Measurements from ENCODE around the gene OR51G2.
"Not testable (repeated sequence)": the region's sequence is repeated elsewhere in the genome, so short reads cannot be mapped to it uniquely, and the experiment has no call there.

OR51G2 gene

GRCh38 chr11:4919250-4919649 lies at the start of gene OR51G2:
Gene OR51G2 (minus strand): TSS chr11:4919350. CDS start chr11:4915663, 3,687 bp downstream.
- no peak within 1 kb of the TSS for H3K9ac ChIP-seq (ENCODE audit: low read depth, low read length)
- H3K27ac ChIP-seq (ENCODE audit: low read depth, low read length), result no peak within 1 kb of the TSS
- H3K36me3 ChIP-seq (ENCODE audit: control insufficient read depth, insufficient read depth, low read length), result no peaks in the 10 kb centered on the region
- no peaks in the 10 kb centered on the region for H3K4me1 ChIP-seq (ENCODE audit: control insufficient read depth, insufficient read depth, low read length)
- no peak within 1 kb of the TSS for H3K4me3 ChIP-seq (ENCODE audit: low read depth, low read length)
- no peaks in the 10 kb centered on the region for H3K27me3 ChIP-seq (ENCODE audit: control insufficient read depth, insufficient read depth, low read length)
- H3K9me3 ChIP-seq (ENCODE audit: control insufficient read depth, insufficient read depth, low read length), result no peaks in the 10 kb centered on the region

- Histone ChIP-seq H3K27me3 (ENCODE audit: control insufficient read depth, insufficient read depth, low read length) (no peaks in the 10 kb centered on the region), H3K4me3 (ENCODE audit: low read depth, low read length) (no peak overlapping the region), H3K9me3 (ENCODE audit: control insufficient read depth, insufficient read depth, low read length) (no peaks in the 10 kb centered on the region), H3K9ac (ENCODE audit: low read depth, low read length) (no peak overlapping the region), H3K36me3 (ENCODE audit: control insufficient read depth, insufficient read depth, low read length) (no peaks in the 10 kb centered on the region), H3K27ac (ENCODE audit: low read depth, low read length) (no peak overlapping the region), H3K4me1 (ENCODE audit: control insufficient read depth, insufficient read depth, low read length) (no peaks in the 10 kb centered on the region)
Measured at GRCh38 chr11:4962816-4963215, 43.7 kb upstream of the OR51G2 start.

GRCh38 chr11:4960877-4961276 lies 41.7 kb upstream of the OR51G2 start:
- H3K9ac ChIP-seq (ENCODE audit: low read depth, low read length), result no peak overlapping the region
- H3K4me3 ChIP-seq (ENCODE audit: low read depth, low read length), result no peak overlapping the region
- no peaks in the 10 kb centered on the region for H3K36me3 ChIP-seq (ENCODE audit: control insufficient read depth, insufficient read depth, low read length)
- no peaks in the 10 kb centered on the region for H3K9me3 ChIP-seq (ENCODE audit: control insufficient read depth, insufficient read depth, low read length)
- no peaks in the 10 kb centered on the region for H3K4me1 ChIP-seq (ENCODE audit: control insufficient read depth, insufficient read depth, low read length)
- no peak overlapping the region for H3K27ac ChIP-seq (ENCODE audit: low read depth, low read length)
- H3K27me3 ChIP-seq (ENCODE audit: control insufficient read depth, insufficient read depth, low read length), result no peaks in the 10 kb centered on the region

DNA sequence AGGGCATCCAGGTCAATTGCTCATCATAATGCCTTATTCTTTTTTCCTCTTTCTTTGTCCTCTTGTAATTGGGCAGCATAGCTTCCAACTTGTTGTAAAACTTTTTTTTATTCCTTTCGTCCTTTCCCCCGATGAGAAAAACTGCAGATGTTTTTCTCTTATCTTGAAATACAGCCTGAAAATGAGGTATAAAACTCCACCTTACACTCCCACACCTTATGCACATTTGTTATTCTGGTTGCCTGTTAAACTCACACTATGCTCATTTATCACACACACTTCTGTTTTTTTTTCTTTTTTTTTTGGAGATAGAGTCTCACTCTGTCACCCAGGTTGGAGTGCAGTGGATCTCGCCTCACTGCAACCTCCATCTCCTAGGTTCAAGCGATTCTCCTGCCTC lies 38.2 kb upstream of the OR51G2 start:
- no peaks in the 10 kb centered on the region for H3K4me1 ChIP-seq (ENCODE audit: control insufficient read depth, insufficient read depth, low read length)
- no peak overlapping the region for H3K27ac ChIP-seq (ENCODE audit: low read depth, low read length)
- H3K36me3 ChIP-seq (ENCODE audit: control insufficient read depth, insufficient read depth, low read length), result no peaks in the 10 kb centered on the region
- no peak overlapping the region for H3K4me3 ChIP-seq (ENCODE audit: low read depth, low read length)
- no peak overlapping the region for H3K9ac ChIP-seq (ENCODE audit: low read depth, low read length)
- no peaks in the 10 kb centered on the region for H3K27me3 ChIP-seq (ENCODE audit: control insufficient read depth, insufficient read depth, low read length)
- H3K9me3 ChIP-seq (ENCODE audit: control insufficient read depth, insufficient read depth, low read length), result no peaks in the 10 kb centered on the region

- H3K9me3 ChIP-seq (ENCODE audit: control insufficient read depth, insufficient read depth, low read length); H3K27ac ChIP-seq (ENCODE audit: low read depth, low read length); H3K27me3 ChIP-seq (ENCODE audit: control insufficient read depth, insufficient read depth, low read length); H3K4me3 ChIP-seq (ENCODE audit: low read depth, low read length); H3K4me1 ChIP-seq (ENCODE audit: control insufficient read depth, insufficient read depth, low read length); H3K9ac ChIP-seq (ENCODE audit: low read depth, low read length); H3K36me3 ChIP-seq (ENCODE audit: control insufficient read depth, insufficient read depth, low read length): not testable (repeated sequence)
Measured at GRCh38 chr11:4955613-4956012, 36.5 kb upstream of the OR51G2 start, which contains the start of gene OR51A2. Gene OR51A2 (minus strand): TSS chr11:4955713. CDS start chr11:4955713, 0 bp downstream.

GRCh38 chr11:4947505-4947904 lies 28.4 kb upstream of the OR51G2 start, which contains the start of gene OR51A4:
Gene OR51A4 (minus strand): TSS chr11:4947605. CDS start chr11:4947100, 505 bp downstream.
- no peak within 1 kb of the TSS for H3K9ac ChIP-seq (ENCODE audit: low read depth, low read length)
- no peak within 1 kb of the TSS for H3K27ac ChIP-seq (ENCODE audit: low read depth, low read length)
- no peaks in the 10 kb centered on the region for H3K27me3 ChIP-seq (ENCODE audit: control insufficient read depth, insufficient read depth, low read length)
- H3K4me3 ChIP-seq (ENCODE audit: low read depth, low read length), result no peak within 1 kb of the TSS
- no peaks in the 10 kb centered on the region for H3K36me3 ChIP-seq (ENCODE audit: control insufficient read depth, insufficient read depth, low read length)
- no peaks in the 10 kb centered on the region for H3K9me3 ChIP-seq (ENCODE audit: control insufficient read depth, insufficient read depth, low read length)
- no peaks in the 10 kb centered on the region for H3K4me1 ChIP-seq (ENCODE audit: control insufficient read depth, insufficient read depth, low read length)

DNA sequence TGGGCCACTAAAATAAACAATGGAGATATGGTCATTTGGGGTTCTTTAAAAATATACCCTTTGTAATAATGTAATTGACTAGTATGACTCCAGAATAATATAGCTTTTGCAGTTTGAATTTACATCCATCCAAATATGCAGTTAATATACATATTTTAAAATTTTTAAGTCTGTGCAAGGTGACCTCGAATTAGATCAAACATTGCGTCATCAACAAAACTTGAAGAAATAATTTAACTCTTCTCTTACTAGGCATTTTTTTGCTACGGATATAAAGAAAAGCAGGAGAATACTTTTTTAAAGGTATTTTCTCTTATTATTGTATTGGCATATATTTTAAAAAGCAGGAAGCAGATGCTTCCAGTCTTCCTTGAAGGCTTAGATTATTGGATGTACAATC lies 17.6 kb upstream of the OR51G2 start:
- Histone ChIP-seq H3K4me1 (ENCODE audit: control insufficient read depth, insufficient read depth, low read length) (no peaks in the 10 kb centered on the region), H3K27me3 (ENCODE audit: control insufficient read depth, insufficient read depth, low read length) (no peaks in the 10 kb centered on the region), H3K9ac (ENCODE audit: low read depth, low read length) (no peak overlapping the region), H3K4me3 (ENCODE audit: low read depth, low read length) (no peak overlapping the region), H3K9me3 (ENCODE audit: control insufficient read depth, insufficient read depth, low read length) (no peaks in the 10 kb centered on the region), H3K36me3 (ENCODE audit: control insufficient read depth, insufficient read depth, low read length) (no peaks in the 10 kb centered on the region), H3K27ac (ENCODE audit: low read depth, low read length) (no peak overlapping the region)

DNA sequence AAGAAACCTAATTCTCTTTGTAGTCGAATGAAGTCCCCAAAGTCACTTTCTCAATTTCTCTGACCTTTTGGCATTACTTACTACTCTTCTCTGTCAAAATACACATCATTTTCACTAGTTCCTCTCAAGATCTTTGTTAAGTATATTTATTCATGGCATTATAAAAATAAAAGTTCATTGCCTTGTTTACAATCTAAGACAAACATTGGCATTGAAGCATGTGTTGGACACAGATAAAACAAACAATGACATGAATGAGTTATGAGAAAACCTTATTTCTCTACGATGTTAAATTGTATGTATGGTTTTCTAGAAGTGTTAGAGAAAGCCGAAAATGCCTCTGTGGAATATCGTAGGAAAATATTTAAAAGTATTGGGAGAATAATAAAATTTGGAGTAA lies 13.6 kb upstream of the OR51G2 start:
- Histone ChIP-seq H3K4me1 (ENCODE audit: control insufficient read depth, insufficient read depth, low read length) (no peaks in the 10 kb centered on the region), H3K9me3 (ENCODE audit: control insufficient read depth, insufficient read depth, low read length) (no peaks in the 10 kb centered on the region), H3K9ac (ENCODE audit: low read depth, low read length) (no peak overlapping the region), H3K36me3 (ENCODE audit: control insufficient read depth, insufficient read depth, low read length) (no peaks in the 10 kb centered on the region), H3K4me3 (ENCODE audit: low read depth, low read length) (no peak overlapping the region), H3K27me3 (ENCODE audit: control insufficient read depth, insufficient read depth, low read length) (no peaks in the 10 kb centered on the region), H3K27ac (ENCODE audit: low read depth, low read length) (no peak overlapping the region)

DNA sequence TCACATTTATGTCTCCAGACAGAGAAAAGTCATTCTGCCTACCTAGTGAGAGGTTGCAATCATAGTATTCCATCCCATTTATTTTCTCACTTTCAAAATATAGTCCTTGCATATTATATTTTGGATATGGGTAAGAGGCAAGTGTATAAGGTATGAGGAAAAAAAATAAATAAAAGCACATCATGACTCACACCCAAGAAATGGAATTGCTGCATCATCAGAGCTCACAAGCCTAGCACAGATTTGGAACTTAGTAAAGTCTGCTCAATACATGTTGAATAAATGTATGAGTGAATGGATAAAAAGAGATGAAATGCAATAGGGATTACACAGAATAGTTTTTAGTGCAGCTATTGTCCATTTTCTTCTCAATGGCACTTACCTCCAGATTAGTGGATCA lies 7.5 kb upstream of the OR51G2 start:
- H3K27me3 ChIP-seq (ENCODE audit: control insufficient read depth, insufficient read depth, low read length), result no peaks in the 10 kb centered on the region
- H3K36me3 ChIP-seq (ENCODE audit: control insufficient read depth, insufficient read depth, low read length), result no peaks in the 10 kb centered on the region
- H3K4me1 ChIP-seq (ENCODE audit: control insufficient read depth, insufficient read depth, low read length), result no peaks in the 10 kb centered on the region
- no peaks in the 10 kb centered on the region for H3K9me3 ChIP-seq (ENCODE audit: control insufficient read depth, insufficient read depth, low read length)
- no peak overlapping the region for H3K9ac ChIP-seq (ENCODE audit: low read depth, low read length)
- no peak overlapping the region for H3K4me3 ChIP-seq (ENCODE audit: low read depth, low read length)
- H3K27ac ChIP-seq (ENCODE audit: low read depth, low read length), result no peak overlapping the region

DNA sequence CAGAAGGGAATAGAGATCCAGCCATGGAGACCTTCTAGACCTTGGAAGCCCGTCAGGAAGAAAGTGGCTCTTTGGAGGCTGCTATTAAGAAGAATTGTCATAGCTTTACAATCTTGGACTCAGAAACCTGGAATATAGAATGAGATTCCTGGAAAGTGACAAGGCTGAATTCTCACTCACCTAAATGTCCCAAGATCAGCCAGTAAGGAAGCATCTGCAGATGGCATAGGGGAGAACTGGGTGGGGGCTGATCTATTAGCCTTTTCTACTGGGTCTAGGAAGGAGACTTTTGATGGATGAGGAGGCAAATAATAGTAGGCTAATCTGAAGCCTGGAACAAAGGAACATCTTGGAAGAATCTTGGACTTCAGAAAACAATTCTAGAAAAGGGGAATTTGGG lies 5.1 kb upstream of the OR51G2 start, which contains the start of gene OR51G1:
Gene OR51G1 (minus strand): TSS at position 101 of the 400 bp plus-strand sequence. CDS start 0 bp downstream, at position 101.
- H3K36me3 ChIP-seq (ENCODE audit: control insufficient read depth, insufficient read depth, low read length), result no peaks in the 10 kb centered on the region
- no peaks in the 10 kb centered on the region for H3K9me3 ChIP-seq (ENCODE audit: control insufficient read depth, insufficient read depth, low read length)
- H3K4me3 ChIP-seq (ENCODE audit: low read depth, low read length), result no peak within 1 kb of the TSS
- H3K27ac ChIP-seq (ENCODE audit: low read depth, low read length), result no peak within 1 kb of the TSS
- no peaks in the 10 kb centered on the region for H3K4me1 ChIP-seq (ENCODE audit: control insufficient read depth, insufficient read depth, low read length)
- no peak within 1 kb of the TSS for H3K9ac ChIP-seq (ENCODE audit: low read depth, low read length)
- H3K27me3 ChIP-seq (ENCODE audit: control insufficient read depth, insufficient read depth, low read length), result no peaks in the 10 kb centered on the region

DNA sequence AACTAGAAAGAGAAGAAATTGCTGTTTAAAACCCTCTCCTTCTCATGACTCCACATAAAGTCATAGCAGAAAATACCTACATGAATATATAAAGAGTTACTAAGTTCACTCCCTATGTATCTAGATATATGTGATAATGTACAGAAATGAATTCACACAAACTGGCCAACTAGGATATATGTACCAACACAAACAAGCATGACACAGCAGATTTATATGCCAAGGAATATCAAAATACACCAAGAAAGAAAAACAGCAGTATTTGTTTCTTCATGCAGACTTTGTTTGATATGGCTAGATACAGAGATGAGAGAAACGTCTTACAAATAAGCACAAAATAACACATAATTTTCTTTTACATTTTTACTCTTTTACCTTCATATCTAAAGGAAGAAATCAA lies 3.2 kb upstream of the OR51G2 start:
- H3K4me3 ChIP-seq (ENCODE audit: low read depth, low read length), result no peak overlapping the region
- no peaks in the 10 kb centered on the region for H3K4me1 ChIP-seq (ENCODE audit: control insufficient read depth, insufficient read depth, low read length)
- no peaks in the 10 kb centered on the region for H3K36me3 ChIP-seq (ENCODE audit: control insufficient read depth, insufficient read depth, low read length)
- no peak overlapping the region for H3K9ac ChIP-seq (ENCODE audit: low read depth, low read length)
- no peaks in the 10 kb centered on the region for H3K27me3 ChIP-seq (ENCODE audit: control insufficient read depth, insufficient read depth, low read length)
- no peak overlapping the region for H3K27ac ChIP-seq (ENCODE audit: low read depth, low read length)
- no peaks in the 10 kb centered on the region for H3K9me3 ChIP-seq (ENCODE audit: control insufficient read depth, insufficient read depth, low read length)

DNA sequence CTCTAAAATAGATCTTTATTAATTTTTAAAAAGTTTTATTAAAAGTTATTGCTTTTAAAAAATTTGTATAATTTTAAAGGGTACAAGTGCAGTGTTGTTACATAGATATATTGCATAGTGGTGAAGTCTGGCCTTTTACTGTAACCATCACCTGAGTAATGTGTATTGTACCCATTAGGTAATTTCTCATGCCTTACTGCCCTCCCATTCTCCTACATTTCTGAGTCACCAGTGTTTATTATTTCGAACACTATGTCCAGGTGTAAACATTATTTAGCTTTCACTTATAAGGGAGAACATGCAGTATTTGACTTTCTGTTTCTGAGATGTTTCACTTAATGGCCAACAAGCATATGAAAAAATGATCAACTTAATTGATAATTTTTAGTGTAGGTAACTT lies 2.6 kb upstream of the OR51G2 start:
- Histone ChIP-seq H3K9me3 (ENCODE audit: control insufficient read depth, insufficient read depth, low read length) (no peaks in the 10 kb centered on the region), H3K4me1 (ENCODE audit: control insufficient read depth, insufficient read depth, low read length) (no peaks in the 10 kb centered on the region), H3K27me3 (ENCODE audit: control insufficient read depth, insufficient read depth, low read length) (no peaks in the 10 kb centered on the region), H3K27ac (ENCODE audit: low read depth, low read length) (no peak overlapping the region), H3K4me3 (ENCODE audit: low read depth, low read length) (no peak overlapping the region), H3K9ac (ENCODE audit: low read depth, low read length) (no peak overlapping the region), H3K36me3 (ENCODE audit: control insufficient read depth, insufficient read depth, low read length) (no peaks in the 10 kb centered on the region)
